Measurements from ENCODE around the gene SIRT3.

SIRT3 gene

GRCh38 chr11:251550-251949 is 15.4 kb upstream of the SIRT3 start:
- H4K20me1 ChIP-seq (ENCODE audit: insufficient read depth, low read length, poor library complexity, severe bottlenecking) = no peaks in the 10 kb centered on the region
- peaks cover 49% of the 10 kb centered on the region; the same call in 1 of the 2 replicates for H3K36me3 ChIP-seq (ENCODE audit: insufficient read depth, low read length)
- H3K79me2 ChIP-seq (ENCODE audit: insufficient read depth, low read length) = no peaks in the 10 kb centered on the region
- no peaks in the 10 kb centered on the region for H3K9me3 ChIP-seq (ENCODE audit: insufficient read depth, low read depth, low read length)
- TF ChIP-seq EZH2phosphoT487 (IDR thresholded peaks at IDR 0.05; ENCODE audit: borderline replicate concordance) (no peak), CTCF (conservative IDR thresholded peaks at IDR 0.05; ENCODE audit: low read length) (no peak)
- no peak overlapping the region for H3K4me3 ChIP-seq (ENCODE audit: low read length, poor library complexity, severe bottlenecking)
- no peak overlapping the region for H2AFZ ChIP-seq (ENCODE audit: low read length)
- H3F3A ChIP-seq (ENCODE audit: low read depth) = no peaks in the 10 kb centered on the region
- no peaks in the 10 kb centered on the region for H3K27me3 ChIP-seq (ENCODE audit: insufficient read depth, low read length, poor library complexity, severe bottlenecking)
- peaks cover 3% of the 10 kb centered on the region for H3K4me1 ChIP-seq (ENCODE audit: insufficient read depth, low read length, poor library complexity, severe bottlenecking)
- H3K9me2 ChIP-seq (replicated peaks; ENCODE audit: low read depth, low read length) = no peaks in the 10 kb centered on the region
- no peak overlapping the region for H3K4me2 ChIP-seq (ENCODE audit: low read depth, low read length, poor library complexity, severe bottlenecking)
- H3K9ac ChIP-seq (ENCODE audit: low read depth, low read length, poor library complexity, severe bottlenecking) = no peak overlapping the region

DNA sequence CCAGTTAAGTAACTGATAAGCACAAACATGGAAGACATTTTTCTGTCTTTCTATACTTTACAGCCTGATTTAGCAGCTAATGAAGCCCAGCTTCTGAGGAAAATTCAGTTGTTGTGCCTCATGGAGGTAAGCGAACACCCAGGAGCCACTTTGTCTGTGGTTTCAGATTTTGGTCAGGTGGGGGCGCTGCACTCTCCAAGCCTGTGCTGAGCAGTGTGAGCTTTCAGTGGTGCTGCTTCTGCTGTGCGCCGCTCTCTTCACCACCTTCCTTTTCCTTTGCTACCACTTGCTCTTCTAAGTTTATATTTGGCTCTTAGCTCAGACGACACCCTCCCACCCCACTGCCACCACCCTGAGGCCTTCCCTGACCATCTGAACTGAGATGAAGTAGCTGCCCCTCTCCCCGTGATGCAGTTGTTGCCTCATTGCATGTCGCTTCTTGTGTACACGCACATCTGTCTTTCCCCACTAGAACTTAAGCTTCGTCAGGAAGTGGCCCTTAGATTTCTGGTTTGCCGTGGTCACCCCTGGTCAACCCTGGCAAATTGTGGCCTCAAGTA is 14.7 kb upstream of the SIRT3 start:
- TF ChIP-seq EZH2phosphoT487 (IDR thresholded peaks at IDR 0.05; ENCODE audit: borderline replicate concordance) (no peak), CTCF (conservative IDR thresholded peaks at IDR 0.05; ENCODE audit: low read length) (peak; percentile 81)
- Histone ChIP-seq H3K4me2 (ENCODE audit: low read depth, low read length, poor library complexity, severe bottlenecking) (no peak overlapping the region), H3F3A (ENCODE audit: low read depth) (no peaks in the 10 kb centered on the region), H3K9me3 (ENCODE audit: insufficient read depth, low read depth, low read length) (no peaks in the 10 kb centered on the region), H4K20me1 (ENCODE audit: insufficient read depth, low read length, poor library complexity, severe bottlenecking) (no peaks in the 10 kb centered on the region), H3K9ac (ENCODE audit: low read depth, low read length, poor library complexity, severe bottlenecking) (no peak overlapping the region), H3K9me2 (replicated peaks; ENCODE audit: low read depth, low read length) (no peaks in the 10 kb centered on the region), H3K27me3 (ENCODE audit: insufficient read depth, low read length, poor library complexity, severe bottlenecking) (no peaks in the 10 kb centered on the region), H3K79me2 (ENCODE audit: insufficient read depth, low read length) (no peaks in the 10 kb centered on the region), H3K36me3 (ENCODE audit: insufficient read depth, low read length) (peaks cover 57% of the 10 kb centered on the region; the same call in 1 of the 2 replicates), H3K4me1 (ENCODE audit: insufficient read depth, low read length, poor library complexity, severe bottlenecking) (peaks cover 3% of the 10 kb centered on the region), H2AFZ (ENCODE audit: low read length) (no peak overlapping the region), H3K4me3 (ENCODE audit: low read length, poor library complexity, severe bottlenecking) (no peak overlapping the region)

GRCh38 chr11:250274-250673 is 14.1 kb upstream of the SIRT3 start:
- Histone ChIP-seq H3K9ac (ENCODE audit: low read depth, low read length, poor library complexity, severe bottlenecking) (no peak overlapping the region), H3K27me3 (ENCODE audit: insufficient read depth, low read length, poor library complexity, severe bottlenecking) (no peaks in the 10 kb centered on the region), H3K4me3 (ENCODE audit: low read length, poor library complexity, severe bottlenecking) (no peak overlapping the region), H3K4me1 (ENCODE audit: insufficient read depth, low read length, poor library complexity, severe bottlenecking) (peaks cover 3% of the 10 kb centered on the region), H2AFZ (ENCODE audit: low read length) (no peak overlapping the region), H3K36me3 (ENCODE audit: insufficient read depth, low read length) (peaks cover 62% of the 10 kb centered on the region; the same call in 1 of the 2 replicates), H3F3A (ENCODE audit: low read depth) (no peaks in the 10 kb centered on the region), H3K4me2 (ENCODE audit: low read depth, low read length, poor library complexity, severe bottlenecking) (no peak overlapping the region), H3K79me2 (ENCODE audit: insufficient read depth, low read length) (no peaks in the 10 kb centered on the region), H4K20me1 (ENCODE audit: insufficient read depth, low read length, poor library complexity, severe bottlenecking) (no peaks in the 10 kb centered on the region), H3K9me3 (ENCODE audit: insufficient read depth, low read depth, low read length) (no peaks in the 10 kb centered on the region), H3K9me2 (replicated peaks; ENCODE audit: low read depth, low read length) (no peaks in the 10 kb centered on the region)
- TF ChIP-seq EZH2phosphoT487 (IDR thresholded peaks at IDR 0.05; ENCODE audit: borderline replicate concordance) (no peak), CTCF (conservative IDR thresholded peaks at IDR 0.05; ENCODE audit: low read length) (no peak)

Measured in Loucy (cell line).